Measurements from ENCODE around the gene CFAP298.
A peak's percentile ranks its signal among the peaks of the same experiment; 100 is the strongest.
"Not testable (repeated sequence)": the region's sequence is repeated elsewhere in the genome, so short reads cannot be mapped to it uniquely, and the experiment has no call there.

Gene CFAP298, protein sequence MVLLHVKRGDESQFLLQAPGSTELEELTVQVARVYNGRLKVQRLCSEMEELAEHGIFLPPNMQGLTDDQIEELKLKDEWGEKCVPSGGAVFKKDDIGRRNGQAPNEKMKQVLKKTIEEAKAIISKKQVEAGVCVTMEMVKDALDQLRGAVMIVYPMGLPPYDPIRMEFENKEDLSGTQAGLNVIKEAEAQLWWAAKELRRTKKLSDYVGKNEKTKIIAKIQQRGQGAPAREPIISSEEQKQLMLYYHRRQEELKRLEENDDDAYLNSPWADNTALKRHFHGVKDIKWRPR
- total RNA-seq, result 4.5 to 8.6 (median 7.5) reads per million in 4 donors

DNA sequence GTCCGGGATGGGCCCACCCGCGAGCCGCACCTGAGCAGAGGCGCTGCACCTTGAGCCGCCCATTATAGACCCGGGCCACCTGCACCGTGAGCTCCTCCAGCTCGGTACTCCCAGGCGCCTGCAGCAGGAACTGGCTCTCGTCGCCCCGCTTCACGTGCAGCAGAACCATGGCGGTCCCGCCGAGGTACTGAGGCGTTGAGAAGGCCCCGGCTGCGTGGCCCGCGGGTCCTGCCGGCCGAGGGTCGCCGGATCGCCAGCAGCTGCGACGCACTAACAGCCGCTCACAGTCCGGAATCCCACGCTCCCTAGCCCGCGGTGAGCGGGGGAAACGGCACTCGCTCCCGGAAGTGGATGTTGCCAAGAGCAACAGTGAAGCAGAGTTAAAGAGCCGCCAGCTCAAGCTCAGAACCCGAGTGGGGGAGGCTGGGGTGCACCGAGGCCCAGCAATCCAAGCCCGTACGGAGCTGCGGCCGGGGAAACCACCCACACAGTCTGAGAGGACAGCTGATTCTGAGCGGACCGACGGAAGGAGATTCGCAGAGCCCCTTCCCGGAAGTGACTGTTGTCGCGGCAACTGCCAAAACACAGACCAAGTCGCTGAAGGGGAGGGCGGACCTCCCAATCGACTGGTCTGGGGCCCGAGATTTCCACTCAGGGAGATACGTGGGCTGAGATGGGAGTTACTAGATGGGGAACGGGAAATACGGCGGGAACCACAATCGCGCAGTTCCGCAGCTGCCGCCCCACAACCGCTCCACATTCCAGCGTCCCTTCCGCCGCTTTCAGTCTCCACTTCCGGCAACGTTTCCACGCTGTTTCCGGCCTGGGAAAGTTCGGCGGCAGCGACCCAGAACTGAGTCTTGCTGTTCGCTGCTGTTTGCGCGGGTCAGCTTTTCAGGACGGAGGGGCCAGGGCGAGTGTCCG is at the start of gene CFAP298:
Gene CFAP298 (minus strand): TSS at position 303 of the 924 bp plus-strand sequence. CDS start 134 bp downstream, at position 169.
- peak; percentile 79 to 91 (median 85) for DNase-seq

DNA sequence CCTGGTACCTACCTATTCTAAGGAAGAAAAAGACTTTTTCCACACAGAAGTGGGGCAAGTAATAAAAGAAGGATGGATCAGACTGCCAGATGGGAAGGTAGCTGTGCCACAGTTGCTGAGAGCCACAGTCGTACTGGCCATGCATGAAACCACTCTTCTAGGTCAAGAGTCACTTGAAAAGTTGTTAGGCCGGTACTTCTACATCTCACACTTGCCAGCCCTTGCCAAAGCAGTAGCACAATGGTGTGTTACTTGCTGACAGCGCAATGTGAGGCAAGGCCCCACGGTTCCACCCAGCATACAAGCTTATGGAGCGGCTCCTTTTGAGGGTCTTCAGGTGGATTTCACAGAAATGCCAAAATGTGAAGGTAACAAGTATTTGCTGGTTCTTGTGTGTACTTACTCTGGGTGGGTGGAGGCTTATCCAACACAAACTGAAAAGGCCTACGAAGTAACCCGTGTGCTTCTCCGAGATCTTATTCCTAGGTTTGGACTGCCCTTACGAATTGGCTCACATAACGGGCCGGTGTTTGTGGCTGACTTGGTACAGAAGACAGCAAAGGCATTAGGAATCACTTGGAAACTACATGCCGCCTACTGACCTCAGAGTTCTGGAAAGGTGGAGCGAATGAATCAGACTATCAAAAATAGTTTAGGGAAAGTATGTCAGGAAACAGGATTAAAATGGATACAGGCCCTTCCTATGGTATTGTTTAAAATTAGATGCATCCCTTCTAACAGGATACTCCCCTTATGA is 49.0 kb upstream of the CFAP298 start:
- not testable (repeated sequence) for DNase-seq

DNA sequence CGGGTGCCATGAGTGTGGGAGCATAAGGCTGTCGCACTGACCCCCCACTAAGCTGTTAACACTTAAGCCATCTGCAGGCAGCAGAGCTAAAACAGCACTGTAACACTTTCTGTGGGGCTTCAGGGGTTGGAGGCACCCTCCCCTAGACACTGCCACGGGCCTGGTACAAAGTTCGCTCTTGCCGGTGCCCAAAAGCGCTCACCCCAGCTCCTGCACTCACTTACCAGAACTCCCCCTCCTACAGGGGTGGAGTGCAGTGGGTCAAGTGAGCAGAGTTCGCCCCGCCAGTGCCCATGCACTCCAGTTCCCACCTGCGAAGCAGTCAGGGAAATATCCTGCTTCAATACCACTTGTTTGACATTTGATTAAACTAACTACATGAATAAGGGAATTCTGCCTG is 46.3 kb upstream of the CFAP298 start:
- no peak for DNase-seq

DNA sequence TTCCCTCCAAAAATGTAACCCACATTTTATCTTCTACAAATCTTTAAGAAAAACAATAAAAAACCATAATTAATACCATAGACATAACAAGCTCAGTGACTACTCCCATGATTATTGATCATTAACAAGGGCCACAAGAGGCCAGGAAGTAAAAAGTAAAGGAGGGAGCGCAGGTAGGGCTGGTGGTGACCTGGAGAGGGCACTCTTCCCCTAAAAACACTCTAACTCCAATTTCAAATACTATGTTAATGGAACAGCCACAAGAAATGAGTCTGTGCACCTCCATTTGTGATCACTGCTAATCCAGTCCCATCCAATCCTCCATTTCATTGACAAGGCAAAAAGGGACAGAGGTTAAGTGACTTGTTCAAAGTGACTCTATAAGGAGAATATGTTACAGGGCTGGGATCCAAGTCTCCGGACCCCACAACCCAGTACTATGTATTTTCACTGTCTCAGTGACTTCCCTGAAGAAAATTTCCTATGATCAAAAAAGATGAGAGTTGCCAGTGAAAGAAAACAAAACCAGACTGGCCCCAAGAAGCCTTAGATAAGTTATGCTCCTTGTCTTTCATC is 41.2 kb upstream of the CFAP298 start:
- DNase-seq, result peak in 2 of 5 donors; percentile 11 to 36

DNA sequence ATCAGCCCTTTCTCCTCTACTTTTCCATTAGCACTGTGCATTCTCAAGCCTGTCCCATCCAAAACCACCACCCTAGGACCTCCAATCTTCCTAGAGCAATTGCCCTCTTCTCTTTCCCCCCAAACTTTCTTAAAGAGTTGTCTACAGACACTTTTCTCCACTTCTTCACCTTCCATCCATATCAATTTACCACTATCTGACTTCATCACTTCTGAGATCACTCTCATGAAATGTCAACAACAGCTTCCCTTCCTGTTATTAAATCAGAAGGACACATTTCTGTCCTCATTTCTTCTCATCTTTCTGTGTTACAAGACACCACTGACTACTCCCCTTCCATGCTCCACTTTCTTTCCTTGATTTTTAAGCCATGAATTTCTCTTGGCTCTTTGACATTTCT is 36.0 kb upstream of the CFAP298 start:
- DNase-seq, result no peak

DNA sequence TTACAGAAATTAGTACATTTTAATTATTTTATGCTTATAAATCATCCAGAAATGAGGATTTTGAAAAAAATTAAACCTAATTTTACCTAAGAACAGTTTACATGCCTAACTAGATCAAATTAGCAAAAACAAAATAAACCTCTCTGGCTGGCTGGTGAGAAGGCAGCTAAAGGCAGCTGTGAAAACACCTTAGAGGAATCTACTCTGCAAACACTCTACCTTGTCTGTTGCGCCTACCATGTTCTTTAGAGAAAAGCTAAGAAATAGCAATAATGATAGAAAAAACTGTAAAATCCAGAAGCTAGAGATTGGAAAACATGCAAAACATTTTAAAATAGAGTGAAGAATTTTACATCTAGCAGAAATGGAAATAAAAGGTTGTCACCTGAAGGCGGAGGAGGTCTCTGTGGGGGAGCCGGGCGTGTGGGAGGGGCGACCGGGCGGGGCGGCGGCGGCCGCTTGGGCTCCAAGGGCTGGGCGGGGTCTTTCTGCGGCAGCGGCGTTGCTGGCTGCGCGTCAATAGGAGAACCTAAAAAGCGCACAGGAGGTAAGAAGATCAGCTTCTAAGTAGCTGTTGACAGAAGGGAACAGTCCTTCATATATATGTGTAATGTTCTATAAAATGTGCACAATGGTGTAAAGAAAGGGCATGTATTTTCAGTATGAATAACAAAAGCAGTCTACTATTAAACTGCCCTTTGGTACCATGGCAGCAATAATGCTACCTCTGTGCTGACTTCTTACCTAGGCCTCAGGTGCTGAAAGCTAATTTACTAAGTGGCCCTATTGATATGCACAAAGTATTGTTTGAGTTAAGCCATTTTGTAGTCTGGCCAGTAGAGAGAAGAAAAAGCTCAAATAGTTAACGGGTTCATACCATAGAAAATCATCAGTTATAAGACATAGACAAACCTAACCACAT is 33.3 kb upstream of the CFAP298 start:
- DNase-seq, result no peak

DNA sequence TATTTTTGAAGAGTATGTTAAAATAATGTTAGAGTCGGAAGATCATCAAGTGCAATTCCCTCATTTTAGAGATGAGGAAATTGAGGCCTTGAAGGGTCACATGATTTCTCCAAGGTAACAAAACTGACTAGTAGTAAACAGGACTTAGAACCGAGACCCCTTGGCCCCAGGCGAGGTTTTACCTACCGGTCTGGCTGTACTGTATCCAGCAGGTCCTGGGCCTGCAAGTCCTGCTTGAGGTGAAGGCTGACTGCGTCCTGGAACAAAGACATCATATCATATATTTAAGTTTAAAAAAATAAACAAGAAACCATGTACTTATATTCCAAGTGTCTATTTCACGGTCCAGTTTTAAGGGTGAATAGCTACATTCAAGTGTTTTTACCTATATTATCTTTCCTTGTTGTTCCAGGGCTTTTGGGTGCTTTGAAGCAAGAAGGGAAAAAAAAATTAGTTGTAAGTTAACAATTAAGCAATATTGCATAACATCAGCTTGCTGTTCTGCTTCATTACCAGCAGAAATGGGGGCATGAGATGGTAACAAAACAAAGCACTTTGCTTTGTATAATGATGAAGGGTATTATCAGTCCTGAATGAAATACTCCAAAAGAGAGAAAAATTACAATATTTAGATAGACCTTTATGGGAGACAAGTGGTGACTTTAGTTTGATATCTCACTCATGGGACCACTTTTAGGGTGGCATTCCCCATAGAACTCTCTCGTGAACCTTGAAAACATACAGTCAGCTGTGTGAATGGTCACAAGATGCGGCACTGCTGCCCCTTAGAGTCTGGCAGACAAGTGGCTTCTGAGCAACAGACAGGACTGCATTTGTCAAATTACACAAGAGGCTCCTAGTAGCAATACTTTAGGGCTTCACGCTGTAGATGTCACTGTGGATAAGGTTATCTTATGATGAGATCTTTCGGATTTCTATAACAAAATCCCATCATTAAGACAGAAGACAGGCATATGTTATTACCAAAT is 29.8 kb upstream of the CFAP298 start:
- no peak for DNase-seq

DNA sequence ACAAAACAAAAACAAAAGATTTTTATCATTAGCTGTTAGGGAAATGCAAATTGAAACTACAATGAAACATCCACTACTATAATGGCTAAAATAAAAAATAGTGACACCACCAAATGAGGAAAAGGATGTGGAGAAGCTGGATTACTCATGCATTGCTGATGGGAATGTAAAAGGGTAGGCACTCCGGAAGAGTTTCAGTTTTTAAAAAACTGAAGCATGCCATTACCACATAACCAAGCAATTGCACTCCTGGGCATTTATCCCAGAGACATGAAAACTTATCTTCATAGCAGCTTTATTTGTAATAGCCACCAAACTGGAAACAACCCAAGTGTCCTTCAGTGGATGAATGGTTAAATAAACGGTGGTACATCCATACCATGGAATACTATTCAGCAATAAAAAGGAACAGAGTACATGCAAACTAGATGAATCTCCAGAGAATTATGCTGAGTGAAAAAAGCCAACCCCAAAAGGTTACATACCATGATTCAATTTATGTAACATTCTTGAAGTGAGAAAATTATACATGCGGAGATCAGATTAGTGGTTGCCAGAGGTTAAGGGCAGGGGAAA is 14.5 kb upstream of the CFAP298 start:
- DNase-seq, result no peak

DNA sequence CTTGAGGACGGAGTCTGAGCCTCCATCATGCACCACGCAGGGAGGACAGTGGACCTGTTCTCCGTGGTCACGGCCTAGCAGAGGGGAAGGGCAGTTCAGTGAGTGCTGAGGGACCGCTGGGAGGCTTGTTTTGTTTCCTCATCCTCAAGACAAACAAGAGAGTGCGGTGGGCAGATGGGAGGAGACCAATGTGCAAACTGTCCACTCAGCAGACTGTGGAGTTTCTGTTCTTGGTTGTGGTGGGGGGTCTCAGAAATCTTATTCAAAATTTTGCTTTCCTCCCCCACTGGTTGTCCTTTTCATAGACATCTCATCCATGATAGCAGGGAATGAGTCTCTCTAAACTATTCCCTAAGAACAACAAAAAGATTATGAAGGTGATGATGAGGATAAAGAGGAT is 6.0 kb upstream of the CFAP298 start:
- not testable (repeated sequence) for DNase-seq

DNA sequence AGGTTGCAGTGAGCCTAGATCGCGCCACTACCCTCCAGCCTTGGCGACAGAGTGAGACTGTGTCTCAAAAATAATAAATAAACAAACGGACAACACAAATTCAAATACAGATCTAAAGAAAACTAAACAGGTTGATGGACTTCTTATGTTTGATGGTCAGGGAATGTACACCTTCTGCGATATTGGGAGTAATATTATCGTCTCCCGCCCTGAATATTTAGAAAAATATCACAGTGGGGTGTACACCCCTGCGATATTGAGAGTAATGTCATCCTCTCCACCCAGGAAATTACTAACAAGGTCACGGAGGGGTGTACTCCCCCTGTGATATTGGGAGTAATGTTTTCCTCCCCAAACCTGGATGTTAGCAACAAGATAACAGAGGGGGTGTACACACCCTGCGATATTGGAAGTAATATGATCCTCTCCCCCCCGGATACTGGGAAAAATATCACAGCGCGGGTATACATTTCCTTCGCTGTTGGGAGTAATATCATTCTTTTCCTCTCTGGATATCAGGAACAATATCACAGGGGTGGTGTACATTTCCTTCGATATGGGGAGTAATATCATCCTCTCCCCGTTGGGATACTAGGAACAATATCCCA is 1.4 kb upstream of the CFAP298 start:
- DNase-seq, result no peak

DNA sequence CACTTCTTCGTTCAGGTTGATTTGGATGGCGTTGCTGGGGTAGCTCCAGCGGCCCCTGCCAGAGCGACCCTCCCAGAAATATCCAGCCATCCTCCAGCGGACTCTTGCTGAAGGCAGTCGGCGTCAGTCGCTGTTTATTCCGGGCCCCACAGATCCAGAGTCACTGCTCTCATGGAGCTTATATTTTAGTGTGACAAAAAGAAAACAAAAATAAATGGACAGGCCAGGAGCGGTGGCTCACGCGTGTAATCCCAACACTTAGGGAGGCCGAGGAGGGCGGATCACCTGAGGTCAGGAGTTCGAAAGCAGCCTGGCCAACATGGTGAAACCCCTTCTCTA is 791 bp upstream of the CFAP298 start:
- no peak for DNase-seq

DNA sequence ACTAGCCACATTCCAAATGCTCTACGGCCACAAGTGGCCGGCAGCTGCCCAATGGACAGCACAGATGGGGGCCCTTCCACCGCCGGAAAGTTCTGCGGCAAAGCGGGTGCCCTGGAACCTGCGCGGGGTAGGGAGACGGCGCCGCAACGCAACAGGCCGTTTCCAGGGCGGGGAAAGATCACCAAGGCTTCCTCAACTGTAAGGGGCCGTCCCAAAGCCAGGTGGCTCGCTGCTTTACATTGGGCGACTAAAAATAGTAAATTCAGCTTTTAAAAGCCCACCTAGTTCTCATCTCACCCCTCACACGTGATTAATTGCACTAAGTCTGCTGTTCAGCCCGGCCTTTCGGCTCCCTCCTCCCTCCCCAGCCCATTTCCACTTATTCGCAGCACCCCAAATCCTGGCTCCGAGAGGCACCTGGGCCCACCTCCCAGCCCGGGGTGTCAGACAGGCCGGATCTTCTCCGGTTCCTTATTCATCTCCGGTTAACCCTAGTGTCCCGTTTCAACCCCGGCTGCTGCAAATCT is 643 bp downstream of the CFAP298 start:
- peak in 3 of 5 donors; percentile 18 to 27 (median 27) for DNase-seq

DNA sequence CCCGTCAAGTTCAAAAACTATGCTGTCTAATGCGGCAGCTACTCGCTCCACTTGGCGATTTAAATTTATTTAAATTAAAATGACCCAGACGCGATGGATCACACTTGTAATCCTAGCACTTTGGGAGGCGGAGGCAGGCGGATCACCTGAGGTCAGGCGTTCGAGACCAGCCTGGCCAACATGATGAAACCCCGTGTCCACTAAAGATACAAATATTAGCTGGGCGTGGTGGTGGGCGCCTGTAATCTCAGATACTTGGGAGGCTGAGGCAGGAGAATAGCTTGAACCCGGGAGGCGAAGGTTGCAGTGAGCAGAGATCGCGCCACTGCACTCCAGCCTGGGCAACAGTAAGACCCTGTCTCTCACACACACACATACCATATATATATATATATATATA is 1.2 kb downstream of the CFAP298 start:
- not testable (repeated sequence) for DNase-seq

DNA sequence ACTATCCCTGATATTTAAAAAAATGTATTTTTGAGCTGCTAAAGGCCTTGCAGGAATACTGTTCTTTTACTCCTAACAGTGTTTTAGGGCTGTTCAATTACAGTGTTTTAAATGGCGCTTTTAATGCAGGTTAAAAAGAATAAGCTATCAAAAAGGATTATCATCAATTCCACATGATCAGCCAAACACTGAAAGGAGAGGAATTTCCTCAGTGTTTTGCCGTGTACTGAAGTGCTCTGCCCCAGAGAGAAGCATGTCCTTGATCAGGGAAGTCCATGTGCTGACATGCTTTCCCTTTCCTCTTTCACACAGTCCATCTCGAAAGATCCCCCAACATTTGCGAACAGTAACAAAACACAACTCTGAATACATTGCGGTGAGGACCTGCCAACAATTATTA is 3.3 kb downstream of the CFAP298 start:
- DNase-seq, result no peak

DNA sequence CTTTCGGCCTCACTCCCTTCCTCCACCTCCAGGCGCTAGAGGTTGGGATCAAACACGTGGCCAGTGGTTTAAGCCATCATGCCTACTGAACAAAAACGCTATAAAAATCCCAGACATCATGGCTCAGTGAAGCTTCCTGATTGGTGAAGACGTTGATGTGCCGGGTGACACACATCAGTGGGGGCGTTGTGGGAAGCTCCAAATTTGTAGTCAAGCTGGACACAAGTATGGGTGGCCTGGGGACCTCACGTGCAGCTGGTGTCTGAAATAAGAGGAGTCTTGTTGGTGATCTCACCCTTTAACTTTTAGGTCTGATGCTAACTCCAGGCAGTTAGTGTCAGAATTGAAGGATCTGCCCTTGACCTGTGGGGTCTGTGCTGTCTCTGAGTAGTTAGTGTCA is 6.7 kb downstream of the CFAP298 start:
- DNase-seq, result no peak

DNA sequence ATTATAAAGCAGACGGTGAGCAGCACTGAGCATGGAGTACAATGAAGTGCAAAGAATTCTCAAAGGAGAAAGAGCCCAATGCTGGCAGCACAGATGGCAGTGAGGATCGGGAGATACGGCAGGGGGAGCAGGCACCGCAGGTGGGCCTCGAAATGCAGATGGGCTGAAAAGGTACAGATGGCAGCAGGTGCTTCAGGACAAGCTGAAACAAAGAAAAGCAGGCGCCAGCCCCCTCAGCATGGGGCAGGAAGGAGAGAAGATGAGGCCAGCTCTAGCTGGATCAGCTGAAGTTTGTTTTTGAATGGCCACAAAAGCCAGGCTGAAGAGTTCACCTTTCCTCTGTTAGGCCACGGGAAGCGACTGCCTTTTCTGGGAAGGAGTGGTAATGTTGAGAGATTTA is 7.7 kb downstream of the CFAP298 start:
- DNase-seq, result no peak

DNA sequence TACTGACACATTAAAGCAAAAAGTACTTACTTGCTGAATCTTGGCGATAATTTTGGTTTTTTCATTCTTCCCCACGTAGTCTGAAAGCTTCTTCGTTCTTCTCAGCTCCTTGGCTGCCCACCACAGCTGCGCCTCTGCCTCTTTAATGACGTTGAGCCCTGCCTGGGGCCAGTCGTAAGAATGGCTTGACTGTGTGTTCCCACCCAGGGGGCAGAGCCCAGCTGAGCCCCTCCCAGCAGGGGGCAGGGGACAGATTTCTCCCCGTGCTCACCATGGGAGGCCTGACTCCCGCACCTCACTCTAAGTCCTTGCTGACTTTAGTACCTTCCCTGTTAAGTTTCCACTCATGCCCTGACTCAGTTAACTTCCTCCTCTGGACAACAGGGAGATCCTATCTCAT is 9.0 kb downstream of the CFAP298 start:
- DNase-seq, result no peak

DNA sequence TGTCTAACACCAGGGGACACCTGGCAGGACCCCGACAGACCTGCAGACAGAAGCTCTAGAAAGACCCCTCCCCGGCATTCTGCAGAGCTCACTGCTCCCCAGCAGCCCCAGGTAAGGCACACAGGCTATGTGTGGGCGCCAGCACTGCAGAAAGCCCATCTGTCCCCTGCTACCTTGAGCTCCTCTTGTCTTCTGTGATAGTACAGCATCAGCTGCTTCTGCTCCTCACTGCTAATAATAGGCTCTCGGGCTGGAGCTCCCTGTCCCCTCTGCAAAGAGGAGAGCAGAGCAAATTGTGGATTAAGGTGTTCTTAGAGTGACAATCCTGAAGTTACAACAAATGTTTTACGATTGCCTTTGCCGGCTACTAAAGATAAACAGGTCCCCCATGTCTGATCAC is 10.1 kb downstream of the CFAP298 start:
- no peak for DNase-seq

DNA sequence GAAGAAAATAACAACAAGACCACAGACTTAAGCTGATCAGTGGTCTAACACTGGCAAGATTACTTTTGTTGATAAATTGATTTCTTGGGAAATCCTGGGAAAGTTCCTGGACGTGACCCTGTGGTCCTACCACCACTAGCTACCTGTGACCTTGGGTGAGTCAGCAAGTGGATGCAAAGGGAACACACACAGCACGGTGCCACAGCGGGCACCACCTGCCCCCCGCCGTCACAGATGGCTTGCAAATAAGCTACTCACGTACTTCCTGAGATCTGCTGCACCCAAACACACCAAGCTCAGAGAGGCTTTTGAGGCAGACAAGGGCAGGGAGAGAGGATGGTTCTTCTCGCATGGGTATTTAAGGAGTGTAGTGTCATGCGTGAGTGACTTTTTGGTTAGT is 12.7 kb downstream of the CFAP298 start:
- no peak for DNase-seq

Data from T-helper 1 cell (primary cell).